ENCODE data around the gene FLNC. TPM values are rescaled to one million over a fixed set of nuclear protein-coding genes. Genes with fewer than 3 reads are reported as not detected.

FLNC gene
- total RNA-seq, 1 experiment from 2014 or later, result 8.0 TPM

DNA sequence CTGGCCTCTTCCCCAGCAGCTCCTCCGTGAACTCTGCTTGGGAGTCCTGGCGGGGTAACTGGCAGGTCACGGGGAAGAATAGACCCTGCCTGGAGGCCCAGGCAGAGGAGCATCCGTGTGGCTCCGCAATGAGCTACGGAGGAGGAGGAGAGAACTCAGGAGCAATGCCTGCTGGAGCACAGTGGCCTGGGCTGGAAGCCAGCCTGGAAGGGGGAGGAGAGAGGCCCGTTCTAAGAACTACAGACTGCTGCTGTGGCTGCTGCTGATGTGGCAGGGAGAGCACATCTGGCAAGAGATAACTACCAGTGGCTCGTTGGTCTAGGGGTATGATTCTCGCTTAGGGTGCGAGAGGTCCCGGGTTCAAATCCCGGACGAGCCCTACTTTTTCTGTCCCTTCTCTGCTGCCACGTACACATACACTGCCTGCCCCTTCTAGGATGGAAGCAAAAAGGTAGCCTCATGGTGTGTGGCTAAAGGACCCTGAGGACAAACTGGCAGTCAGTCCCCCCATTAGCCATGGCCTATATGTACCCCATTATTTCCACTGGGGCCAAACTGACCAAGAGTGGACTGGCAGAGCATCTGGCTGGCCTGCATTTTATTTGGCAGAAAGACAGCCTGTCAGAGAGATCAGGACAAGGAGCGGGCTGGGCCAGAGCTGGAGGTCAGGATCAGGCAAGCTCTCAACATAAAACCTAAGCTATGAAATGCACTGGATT is 46.9 kb upstream of the FLNC start (continued):
- TF ChIP-seq ZNF532 (CRISPR knock-in tag; IDR thresholded peaks at IDR 0.05; ENCODE audit: borderline replicate concordance) (no peak), ZNF219 (CRISPR knock-in tag; IDR thresholded peaks at IDR 0.05; ENCODE audit: borderline replicate concordance) (no peak), E2F5 (CRISPR knock-in tag; IDR thresholded peaks at IDR 0.05) (no peak), E2F1 (CRISPR knock-in tag; IDR thresholded peaks at IDR 0.05) (peak; percentile 42; the same call in 1 of the 2 replicates), PRRX2 (CRISPR knock-in tag; IDR thresholded peaks at IDR 0.05) (0 out of 2 replicates have a peak, but pooled peaks have one; percentile 58), ELF4 (CRISPR knock-in tag; IDR thresholded peaks at IDR 0.05; ENCODE audit: low read depth) (no peak), IRF2 (CRISPR knock-in tag; IDR thresholded peaks at IDR 0.05; ENCODE audit: borderline replicate concordance, low read depth) (no peak), NFE2L1 (CRISPR knock-in tag; IDR thresholded peaks at IDR 0.05) (no peak), HMGA2 (CRISPR knock-in tag; IDR thresholded peaks at IDR 0.05) (no peak), ZNF232 (CRISPR knock-in tag; IDR thresholded peaks at IDR 0.05) (peak; percentile 13; the same call in 1 of the 2 replicates), SP1 (CRISPR knock-in tag; conservative IDR thresholded peaks at IDR 0.05) (peak; percentile 34; the same call in 1 of the 2 replicates), TP53 (CRISPR knock-in tag; IDR thresholded peaks at IDR 0.05) (no peak), ZNF263 (CRISPR knock-in tag; IDR thresholded peaks at IDR 0.05; ENCODE audit: low read depth) (no peak), FOXK1 (CRISPR knock-in tag; IDR thresholded peaks at IDR 0.05) (peak; percentile 46; the same call in 1 of the 2 replicates), JUN (CRISPR knock-in tag; IDR thresholded peaks at IDR 0.05) (no peak), CREB1 (CRISPR knock-in tag; IDR thresholded peaks at IDR 0.05) (no peak), MXD4 (CRISPR knock-in tag; IDR thresholded peaks at IDR 0.05; ENCODE audit: borderline replicate concordance) (no peak), ZNF317 (CRISPR knock-in tag; IDR thresholded peaks at IDR 0.05; ENCODE audit: borderline replicate concordance, low read depth) (no peak), ZNF121 (CRISPR knock-in tag; IDR thresholded peaks at IDR 0.05) (peak; percentile 2; the same call in 1 of the 2 replicates), GTF2I (CRISPR knock-in tag; conservative IDR thresholded peaks at IDR 0.05) (no peak; the same call in 1 of the 2 replicates), SMAD4 (CRISPR knock-in tag; IDR thresholded peaks at IDR 0.05) (no peak), ARID4B (CRISPR knock-in tag; IDR thresholded peaks at IDR 0.05; ENCODE audit: borderline replicate concordance) (no peak), CREM (CRISPR knock-in tag; IDR thresholded peaks at IDR 0.05) (no peak)
- TF ChIP-seq, protein P1, sequence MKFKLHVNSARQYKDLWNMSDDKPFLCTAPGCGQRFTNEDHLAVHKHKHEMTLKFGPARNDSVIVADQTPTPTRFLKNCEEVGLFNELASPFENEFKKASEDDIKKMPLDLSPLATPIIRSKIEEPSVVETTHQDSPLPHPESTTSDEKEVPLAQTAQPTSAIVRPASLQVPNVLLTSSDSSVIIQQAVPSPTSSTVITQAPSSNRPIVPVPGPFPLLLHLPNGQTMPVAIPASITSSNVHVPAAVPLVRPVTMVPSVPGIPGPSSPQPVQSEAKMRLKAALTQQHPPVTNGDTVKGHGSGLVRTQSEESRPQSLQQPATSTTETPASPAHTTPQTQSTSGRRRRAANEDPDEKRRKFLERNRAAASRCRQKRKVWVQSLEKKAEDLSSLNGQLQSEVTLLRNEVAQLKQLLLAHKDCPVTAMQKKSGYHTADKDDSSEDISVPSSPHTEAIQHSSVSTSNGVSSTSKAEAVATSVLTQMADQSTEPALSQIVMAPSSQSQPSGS (CRISPR knock-in tag; IDR thresholded peaks at IDR 0.05; ENCODE audit: borderline replicate concordance, low read depth), result no peak
- TF ChIP-seq, protein P2, sequence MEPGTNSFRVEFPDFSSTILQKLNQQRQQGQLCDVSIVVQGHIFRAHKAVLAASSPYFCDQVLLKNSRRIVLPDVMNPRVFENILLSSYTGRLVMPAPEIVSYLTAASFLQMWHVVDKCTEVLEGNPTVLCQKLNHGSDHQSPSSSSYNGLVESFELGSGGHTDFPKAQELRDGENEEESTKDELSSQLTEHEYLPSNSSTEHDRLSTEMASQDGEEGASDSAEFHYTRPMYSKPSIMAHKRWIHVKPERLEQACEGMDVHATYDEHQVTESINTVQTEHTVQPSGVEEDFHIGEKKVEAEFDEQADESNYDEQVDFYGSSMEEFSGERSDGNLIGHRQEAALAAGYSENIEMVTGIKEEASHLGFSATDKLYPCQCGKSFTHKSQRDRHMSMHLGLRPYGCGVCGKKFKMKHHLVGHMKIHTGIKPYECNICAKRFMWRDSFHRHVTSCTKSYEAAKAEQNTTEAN (CRISPR knock-in tag; IDR thresholded peaks at IDR 0.05), result no peak
- TF ChIP-seq, protein P3, sequence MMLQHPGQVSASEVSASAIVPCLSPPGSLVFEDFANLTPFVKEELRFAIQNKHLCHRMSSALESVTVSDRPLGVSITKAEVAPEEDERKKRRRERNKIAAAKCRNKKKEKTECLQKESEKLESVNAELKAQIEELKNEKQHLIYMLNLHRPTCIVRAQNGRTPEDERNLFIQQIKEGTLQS (CRISPR knock-in tag; conservative IDR thresholded peaks at IDR 0.05), result no peak

All from WTC11 (cell line).